HG03039 (cell line): ENCODE data around the gene BRCC3.

Experiments
- ATAC-seq: cut with Tn5 transposase; IDR thresholded peaks from one replicate; pipeline ENCODE4 v1.9.1; 2021; ENCODE audit warnings: mild to moderate bottlenecking, moderate library complexity; ENCODE audit not compliant: unreplicated experiment

The BRCC3 gene

GRCh38 chrX:155056877-155057792, 14.2 kb upstream of the BRCC3 start:
- peak; percentile 71 for ATAC-seq

DNA sequence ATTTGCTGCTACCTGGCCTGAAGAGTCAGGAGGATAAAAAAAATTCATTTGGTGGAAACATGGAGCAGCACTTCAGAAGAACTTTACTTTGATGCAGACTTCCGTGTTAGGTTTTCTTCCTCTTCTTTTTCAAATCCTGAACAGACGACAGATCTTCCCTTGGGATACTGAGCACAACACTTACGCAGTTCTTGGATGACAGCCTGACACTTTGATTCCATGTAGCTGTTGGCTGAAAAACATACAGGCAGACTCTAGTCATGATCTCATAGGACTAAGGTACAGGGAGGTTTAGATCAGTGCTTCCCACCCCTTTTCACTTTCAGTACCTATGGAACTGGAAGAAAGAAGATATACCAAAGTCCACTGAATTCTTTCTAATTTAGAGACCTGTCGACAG, 9.5 kb upstream of the BRCC3 start:
- no peak for ATAC-seq

- ATAC-seq: no peak
Observed at GRCh38 chrX:155065035-155065734, 6.1 kb upstream of the BRCC3 start.

- no peak for ATAC-seq
Observed at GRCh38 chrX:155068165-155068564, 3.1 kb upstream of the BRCC3 start.

GRCh38 chrX:155069414-155069813, 1.9 kb upstream of the BRCC3 start:
- no peak for ATAC-seq

DNA sequence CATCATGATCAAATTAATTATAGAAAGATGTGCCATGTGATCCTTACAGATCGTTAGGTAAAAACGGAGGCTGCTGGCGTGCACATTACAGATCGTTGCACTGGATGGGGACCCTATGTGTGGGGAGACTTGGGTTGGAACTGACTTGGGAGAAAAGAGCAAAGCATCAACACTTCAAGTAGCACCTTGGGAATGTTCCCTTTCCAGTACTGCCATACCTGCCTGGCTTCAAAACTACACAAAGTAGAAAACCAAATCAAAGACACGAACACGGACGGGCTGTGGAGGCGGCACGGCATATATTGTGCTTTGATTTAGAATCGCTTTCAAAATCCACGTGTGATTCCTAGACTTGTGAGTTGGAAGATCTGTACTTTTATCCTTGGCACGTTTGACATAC, 1.3 kb upstream of the BRCC3 start:
- ATAC-seq: no peak

DNA sequence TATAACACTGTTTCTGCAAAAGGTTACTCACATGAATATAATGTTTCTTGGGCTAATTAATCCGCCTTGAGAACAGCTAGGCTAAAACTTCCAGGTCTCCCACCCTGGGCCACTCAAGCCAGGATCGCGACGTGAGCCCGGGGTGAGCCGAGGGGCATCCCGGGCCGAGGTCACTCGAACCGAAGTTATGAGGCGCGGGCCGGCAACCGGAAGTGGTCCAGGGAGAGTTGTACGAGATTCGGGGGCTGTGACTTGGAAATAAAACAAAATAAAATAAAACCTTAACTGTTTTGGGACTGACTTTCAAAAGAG, 689 bp upstream of the BRCC3 start:
- peak; percentile 13 for ATAC-seq

DNA sequence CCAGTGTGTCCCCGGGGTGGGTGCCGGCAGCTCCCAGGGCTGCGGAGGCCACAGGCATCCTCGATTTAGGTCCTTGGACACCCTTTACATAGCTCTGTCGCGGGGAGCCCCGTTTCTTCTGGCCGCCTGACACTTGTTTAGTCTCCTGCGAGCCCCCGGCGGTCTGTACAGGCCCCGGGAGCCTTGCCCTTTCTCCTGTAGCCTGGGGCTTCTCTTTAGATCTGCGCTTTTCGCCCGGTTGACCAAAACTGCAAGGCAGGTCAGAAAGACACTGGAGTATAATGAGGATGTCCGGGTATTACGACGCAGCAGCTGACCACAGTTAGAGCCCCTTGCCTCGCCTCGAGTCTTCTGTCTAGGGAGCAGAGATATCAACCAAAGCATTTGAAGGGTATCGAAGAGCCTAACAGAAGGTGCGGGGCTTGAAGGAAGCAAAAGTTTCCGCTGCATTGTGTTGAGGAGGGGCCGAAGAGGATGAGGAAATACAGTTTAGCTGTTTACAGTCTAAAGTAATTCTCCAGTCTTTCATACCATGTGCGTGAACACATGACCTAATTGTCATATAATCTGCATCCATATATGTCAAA, 479 bp downstream of the BRCC3 start:
- ATAC-seq: peak; percentile 21

- no peak for ATAC-seq
Observed at GRCh38 chrX:155086202-155086840, 15.0 kb downstream of the BRCC3 start.

GRCh38 chrX:155086961-155087735, 15.8 kb downstream of the BRCC3 start:
- no peak for ATAC-seq

DNA sequence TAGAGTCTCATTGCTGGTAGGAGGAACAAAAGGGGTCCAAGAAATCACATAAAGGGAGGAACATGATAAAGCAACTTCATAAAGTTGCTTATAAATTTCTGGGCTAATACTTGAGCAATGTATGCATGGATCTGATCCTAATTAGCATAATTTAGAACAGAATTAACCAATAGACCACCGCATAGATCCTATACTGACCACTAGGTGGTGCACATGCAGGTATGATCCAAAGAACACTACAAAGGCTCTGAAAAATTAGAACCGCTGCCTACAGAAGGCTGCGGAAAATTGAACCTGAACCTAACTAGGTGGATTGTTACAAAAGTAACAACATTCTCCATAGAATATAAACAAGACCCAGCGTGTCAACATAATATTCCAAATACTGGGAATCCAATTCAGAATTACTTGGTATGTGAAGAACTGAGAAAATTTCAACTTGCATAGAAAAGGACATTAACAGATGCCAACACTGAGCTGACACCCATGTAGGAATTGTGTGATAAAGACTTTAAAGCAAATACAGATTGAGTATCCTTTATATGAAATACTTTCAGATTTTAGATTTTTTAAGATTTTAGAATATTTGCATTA, 23.3 kb downstream of the BRCC3 start:
- ATAC-seq: no peak

DNA sequence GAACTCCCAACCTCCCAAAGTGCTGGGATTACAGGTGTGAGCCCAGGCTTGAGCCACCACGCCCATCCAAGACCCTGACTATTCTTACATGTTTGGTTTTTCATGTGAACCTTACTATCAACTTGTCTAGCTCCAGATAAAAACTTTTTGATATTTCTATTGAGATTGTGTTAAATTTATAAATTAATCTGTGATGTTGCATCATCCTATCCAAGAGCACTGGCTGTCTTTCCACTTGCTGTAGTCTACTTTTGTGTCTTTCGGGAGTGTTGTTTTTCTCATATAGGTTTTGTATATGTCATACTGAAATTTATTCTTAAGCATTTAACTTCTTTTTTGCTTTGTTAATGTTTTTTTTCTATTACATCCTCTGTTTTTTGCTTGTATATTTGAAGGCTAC, 34.6 kb downstream of the BRCC3 start:
- ATAC-seq: no peak

- no peak for ATAC-seq
Observed at GRCh38 chrX:155108427-155108826, 37.1 kb downstream of the BRCC3 start.

GRCh38 chrX:155112171-155112570, 40.9 kb downstream of the BRCC3 start:
- no peak for ATAC-seq

DNA sequence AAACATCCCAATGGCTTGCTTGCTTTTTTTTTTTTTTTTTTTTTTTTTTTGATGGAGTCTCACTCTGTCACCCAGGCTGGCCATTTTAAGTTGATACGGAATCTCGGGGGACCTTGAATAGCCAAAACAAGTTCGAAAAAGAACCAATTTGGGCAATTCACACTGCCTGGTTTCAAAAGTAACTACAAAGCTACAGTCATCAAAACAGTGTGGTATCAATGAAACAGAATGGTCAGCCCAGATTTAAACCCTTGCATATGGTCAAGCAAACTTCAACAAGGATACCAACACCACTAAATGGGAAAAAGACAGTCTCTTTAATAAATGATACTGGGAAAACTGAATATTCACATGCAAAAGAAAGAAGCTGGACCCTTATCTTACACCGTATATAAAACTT, 41.8 kb downstream of the BRCC3 start:
- no peak for ATAC-seq

DNA sequence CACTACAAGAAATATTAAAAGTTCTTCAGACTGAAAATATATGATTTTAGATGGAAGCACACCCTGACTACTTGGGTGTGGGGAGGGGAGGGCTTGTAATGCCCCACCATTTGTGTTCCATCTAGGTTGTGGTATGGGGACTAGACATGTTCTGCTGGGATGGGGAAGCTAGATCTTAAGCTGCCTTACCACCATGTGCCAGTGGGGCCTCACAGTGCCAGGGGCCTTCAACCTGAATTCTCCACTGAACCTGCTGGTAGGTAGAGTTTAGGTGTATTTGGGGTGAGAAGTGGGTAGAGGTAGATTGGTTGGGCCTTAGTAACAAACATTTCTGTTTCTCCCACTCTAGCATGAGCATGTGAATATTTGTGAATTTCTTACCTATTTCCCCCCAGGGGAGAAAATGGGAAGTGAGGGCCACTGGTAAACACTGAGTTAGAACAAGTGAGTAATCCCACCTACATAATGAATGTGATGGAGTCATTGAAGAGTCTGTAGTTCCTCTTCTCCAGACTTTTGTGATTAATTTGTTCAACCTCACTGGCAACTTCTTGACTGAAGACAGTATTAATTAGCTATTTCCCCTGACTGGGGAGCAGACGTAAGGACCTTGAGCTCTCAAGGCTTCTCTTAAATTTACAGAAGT, 44.0 kb downstream of the BRCC3 start:
- ATAC-seq: no peak

DNA sequence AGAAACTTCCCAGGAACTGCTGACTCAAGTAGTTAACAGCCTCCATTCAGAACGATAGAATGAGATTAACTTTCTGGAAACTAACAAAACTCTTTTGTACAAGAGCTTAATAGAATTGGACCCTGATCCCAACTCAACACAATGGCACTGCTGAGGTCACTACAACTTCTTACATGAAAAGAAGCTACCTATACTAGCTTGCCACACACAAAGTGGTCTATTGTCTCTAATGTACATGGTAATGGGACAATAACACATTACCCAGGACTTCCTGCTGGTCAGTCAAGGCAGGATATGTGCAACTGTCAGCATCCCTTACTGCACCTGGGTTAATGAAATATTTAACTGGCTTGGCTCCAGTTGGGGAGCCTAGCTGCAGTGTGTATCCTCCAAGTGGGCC, 56.2 kb downstream of the BRCC3 start:
- ATAC-seq: no peak

DNA sequence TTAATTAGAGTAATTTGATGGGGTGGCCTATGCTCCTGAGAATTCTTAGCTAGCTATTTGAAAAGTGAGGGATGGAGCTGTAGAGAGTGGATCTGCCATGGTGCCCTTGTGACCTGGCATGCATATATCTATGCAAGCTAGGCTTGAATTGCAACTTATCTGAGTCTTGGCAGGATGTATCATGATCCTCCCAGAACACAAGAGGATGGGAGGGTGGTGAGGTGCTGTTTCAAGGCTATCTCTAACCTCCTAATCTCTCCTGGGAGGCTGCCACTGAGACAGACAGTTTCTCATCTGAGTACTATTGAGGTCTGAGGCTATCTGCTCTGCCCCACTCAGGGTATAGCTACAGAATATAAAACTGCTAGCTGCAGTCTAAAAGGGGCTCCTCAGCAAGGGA, 56.6 kb downstream of the BRCC3 start:
- ATAC-seq: no peak

DNA sequence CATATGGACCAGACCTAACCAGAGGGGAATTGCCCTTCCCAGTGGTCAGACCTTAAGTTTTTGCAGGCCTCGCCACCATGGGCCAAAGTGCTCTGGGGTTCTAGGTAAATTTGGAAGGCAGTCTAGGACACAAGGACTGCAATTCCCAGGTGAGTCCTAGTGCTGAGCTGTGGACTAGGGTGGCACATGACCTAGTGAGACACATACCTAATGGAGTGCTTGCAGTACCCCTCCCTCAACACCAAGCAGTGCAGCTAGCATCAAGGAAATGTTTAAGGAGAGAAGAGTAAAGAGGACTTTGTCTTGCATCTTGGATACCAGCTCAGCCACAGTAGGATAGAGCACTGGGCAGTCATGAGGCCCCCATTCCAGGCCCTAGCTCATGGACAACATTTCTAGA, 60.8 kb downstream of the BRCC3 start:
- no peak for ATAC-seq

GRCh38 chrX:155134255-155134654, 62.9 kb downstream of the BRCC3 start:
- no peak for ATAC-seq
